Sigmoid colon (tissue), 7 donors: ENCODE measurements around the gene APPBP2. TPM values are rescaled to one million over a fixed set of nuclear protein-coding genes. Genes with fewer than 3 reads are reported as not detected.

Source experiments
- DNase-seq: peaks from one replicate; pipeline ENCODE4 v3.0.0-alpha.2; 2019
- H3K27ac ChIP-seq, 4 donors: fragments of 200-600 bp; sonication (generic); one replicate each; pipeline ENCODE4 v1.5.1; 2016 to 2019; ENCODE audit warnings: mild to moderate bottlenecking in 1 of 4
- H3K27me3 ChIP-seq, 3 donors: fragments of 200-600 bp; sonication (generic); one replicate each; pipeline ENCODE4 v1.5.1; 2019; ENCODE audit warnings: mild to moderate bottlenecking in 1 of 3
- H3K36me3 ChIP-seq, 4 donors: fragments of 200-600 bp; sonication (generic); one replicate each; pipeline ENCODE4 v1.5.1; 2016 to 2019
- H3K4me1 ChIP-seq, 4 donors: fragments of 200-600 bp; sonication (generic); one replicate each; pipeline ENCODE4 v1.5.1; 2017 to 2019
- H3K4me3 ChIP-seq, 4 donors: fragments of 200-600 bp; sonication (generic); one replicate each; pipeline ENCODE4 v1.5.1; 2017 to 2019; ENCODE audit warnings: mild to moderate bottlenecking in 2 of 4, moderate library complexity in 1 of 4
- H3K9me3 ChIP-seq, 4 donors: fragments of 200-600 bp in 3 of 4; sonication (generic) in 3 of 4; one replicate each; pipeline versions ENCODE4 v1.5.1 to v1.6.1; 2013 to 2019
- CTCF ChIP-seq, 4 experiments: fragments of 450-650 bp in 3 of 4; fragments of 200-600 bp in 1 of 4; IDR thresholded peaks; one replicate each; pipeline ENCODE4 v1.5.1; 2016 to 2019; ENCODE audit warnings: antibody characterized with exemption in 4 of 4, mild to moderate bottlenecking in 3 of 4, moderate library complexity in 2 of 4
- EP300 ChIP-seq, 4 donors: sonication (generic); formaldehyde crosslinking; IDR thresholded peaks; one replicate each; pipeline ENCODE4 v1.6.1; 2017; ENCODE audit warnings: antibody characterized with exemption in 4 of 4
- POLR2A ChIP-seq, 2 donors: fragments of 450-650 bp; IDR thresholded peaks; one replicate each; pipeline ENCODE4 v1.6.1; 2016; ENCODE audit warnings: antibody characterized with exemption in 2 of 2, mild to moderate bottlenecking in 2 of 2, moderate library complexity in 2 of 2
- POLR2AphosphoS5 ChIP-seq, 4 donors: sonication (generic); formaldehyde crosslinking; IDR thresholded peaks; one replicate each; pipeline ENCODE4 v1.6.1; 2017; ENCODE audit warnings: antibody characterized with exemption in 4 of 4
- WGBS, 2 donors: extraction: QIAGEN DNeasy Blood & Tissue Kit; methylation state at CpG; one replicate each; pipeline ENCODE4 v1.1.7; 2013; 5-methylcytosine and 5-hydroxymethylcytosine counted together
- intact Hi-C: fragments of 100-400 bp; cut with DNase I; formaldehyde crosslinking; loops from one replicate; pipeline ENCODE4 v1.15.1; 2023
- polyA plus RNA-seq, 3 donors: library from polyadenylated mRNA; stranded (reverse); fragments of 200-250 nt; gene quantifications; one replicate each; pipeline ENCODE4 v1.2.3, GENCODE V29; 2013
- total RNA-seq, 4 donors: library from RNA; depleted of rRNA; stranded (reverse); fragments of >200 nt; gene quantifications; one replicate each; pipeline ENCODE4 v1.1.0, GENCODE V29; 2016
- donor health status: healthy with polysubstance abuse.
- donor health status: Bipolar disorder and iron deficiency.
- donor health status: healthy.

APPBP2 gene
- total and polyA plus RNA-seq, 7 donors = 7.9 to 36.0 (median 26.2) TPM

GRCh38 chr17:60563743-60564142, 37.7 kb upstream of the APPBP2 start:
- intact Hi-C loops = no loop called here
- WGBS, 2 donors = 81 to 88% methylated on average over 2 of the region's 2 CpGs
- Histone ChIP-seq H3K36me3 (no peaks in the 10 kb centered on the region), H3K9me3 (no peaks in the 10 kb centered on the region), H3K4me1 (no peaks in the 10 kb centered on the region), H3K27ac (no peak overlapping the region), H3K4me3 (no peak overlapping the region), H3K27me3 (no peaks in the 10 kb centered on the region)
- TF ChIP-seq EP300 (IDR thresholded peaks at IDR 0.05) (no peak), POLR2AphosphoS5 (IDR thresholded peaks at IDR 0.05) (no peak), CTCF (IDR thresholded peaks at IDR 0.05) (no peak), POLR2A (IDR thresholded peaks at IDR 0.05) (no peak)
- DNase-seq = no peak

DNA sequence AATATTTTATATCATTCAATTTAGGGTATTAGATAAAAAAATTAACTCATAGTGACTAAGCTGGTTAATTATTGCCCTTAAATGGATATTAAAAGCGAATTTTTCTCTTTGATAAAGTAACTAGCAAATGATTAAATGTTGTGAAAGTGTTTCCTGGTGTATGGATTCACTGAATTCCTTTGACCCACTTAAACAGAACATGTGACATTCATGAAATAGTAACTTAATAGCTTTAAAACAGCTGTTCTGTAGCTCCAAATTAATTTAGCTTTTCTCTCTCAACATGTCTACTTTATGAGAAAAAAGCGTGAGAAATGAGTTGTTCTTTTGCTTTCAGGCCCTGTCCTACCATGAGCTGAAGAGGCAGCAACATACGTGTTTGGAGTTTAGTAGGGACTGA, 36.4 kb upstream of the APPBP2 start:
- Histone ChIP-seq H3K36me3 (no peaks in the 10 kb centered on the region), H3K4me1 (no peaks in the 10 kb centered on the region), H3K27me3 (no peaks in the 10 kb centered on the region), H3K9me3 (no peaks in the 10 kb centered on the region), H3K27ac (no peak overlapping the region), H3K4me3 (no peak overlapping the region)
- intact Hi-C loops = no loop called here
- TF ChIP-seq POLR2A (IDR thresholded peaks at IDR 0.05) (no peak), EP300 (IDR thresholded peaks at IDR 0.05) (no peak), POLR2AphosphoS5 (IDR thresholded peaks at IDR 0.05) (no peak), CTCF (IDR thresholded peaks at IDR 0.05) (no peak)
- DNase-seq = no peak
- 66 to 79% methylated on average over 3 of the region's 3 CpGs for WGBS, 2 donors

DNA sequence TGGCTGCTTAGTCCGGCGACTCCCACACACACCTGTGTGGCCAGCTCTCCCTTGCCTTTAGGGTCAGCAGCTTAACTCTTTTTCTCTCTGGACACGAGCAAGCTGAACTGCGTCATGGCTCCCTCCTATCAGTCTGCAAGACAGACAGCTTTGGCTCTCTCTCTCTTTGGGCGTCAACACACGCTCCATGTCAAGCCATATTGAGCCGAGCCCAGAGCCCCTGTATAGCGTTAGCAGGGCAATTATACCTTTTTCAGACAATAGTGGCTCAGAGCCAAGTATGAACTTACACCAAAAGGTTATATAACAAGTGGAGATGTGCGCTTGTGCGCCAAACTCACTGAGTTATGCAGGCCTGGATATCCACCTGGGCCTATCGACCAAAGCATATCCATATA, 34.8 kb upstream of the APPBP2 start:
- intact Hi-C loops = no loop called here
- Histone ChIP-seq H3K27me3 (no peaks in the 10 kb centered on the region), H3K4me3 (no peak overlapping the region), H3K9me3 (no peaks in the 10 kb centered on the region), H3K4me1 (no peaks in the 10 kb centered on the region), H3K36me3 (no peaks in the 10 kb centered on the region), H3K27ac (no peak overlapping the region)
- WGBS, 2 donors = 89 to 92% methylated on average over 11 of the region's 11 CpGs
- DNase-seq = no peak
- TF ChIP-seq EP300 (IDR thresholded peaks at IDR 0.05) (no peak), CTCF (IDR thresholded peaks at IDR 0.05) (no peak), POLR2AphosphoS5 (IDR thresholded peaks at IDR 0.05) (no peak), POLR2A (IDR thresholded peaks at IDR 0.05) (no peak)

GRCh38 chr17:60559995-60560859, 34.2 kb upstream of the APPBP2 start:
- no peak for DNase-seq
- intact Hi-C loops = no loop called here
- no peaks in the 10 kb centered on the region for H3K27me3 ChIP-seq
- TF ChIP-seq EP300 (IDR thresholded peaks at IDR 0.05) = no peak
- H3K4me1 ChIP-seq = no peaks in the 10 kb centered on the region
- H3K36me3 ChIP-seq = no peaks in the 10 kb centered on the region
- H3K9me3 ChIP-seq = no peaks in the 10 kb centered on the region
- no peak overlapping the region for H3K27ac ChIP-seq
- H3K4me3 ChIP-seq = no peak overlapping the region
- WGBS, 2 donors = 91 to 92% methylated on average over 26 of the region's 26 CpGs

GRCh38 chr17:60559659-60559994, 33.6 kb upstream of the APPBP2 start:
- Histone ChIP-seq H3K9me3 (no peaks in the 10 kb centered on the region), H3K4me1 (no peaks in the 10 kb centered on the region), H3K4me3 (no peak overlapping the region), H3K27ac (no peak overlapping the region), H3K27me3 (no peaks in the 10 kb centered on the region), H3K36me3 (no peaks in the 10 kb centered on the region)
- intact Hi-C loops = no loop called here
- no peak for TF ChIP-seq EP300 (IDR thresholded peaks at IDR 0.05)
- no peak for TF ChIP-seq POLR2AphosphoS5 (IDR thresholded peaks at IDR 0.05)
- TF ChIP-seq POLR2A (IDR thresholded peaks at IDR 0.05) = no peak
- TF ChIP-seq CTCF (IDR thresholded peaks at IDR 0.05) = no peak
- DNase-seq = no peak
- WGBS, 2 donors = 95 to 96% methylated on average over 8 of the region's 8 CpGs
